Measurements from ENCODE around the gene ZNF787. TPM values are rescaled to one million over a fixed set of nuclear protein-coding genes. Genes with fewer than 3 reads are reported as not detected.

The ZNF787 gene
- total and polyA plus RNA-seq, 2 of the 8 experiments (the other 6 are each of a cell fraction or from before 2014, with no cell fraction given) = 19.7 to 56.0 TPM

GRCh38 chr19:56114778-56115110, 6.4 kb downstream of the ZNF787 start:
- Histone ChIP-seq H2BK12ac (ENCODE audit: low read depth, low read length) (no peak overlapping the region), H3K18ac (ENCODE audit: extremely low read depth, low read length) (peak overlapping the region; percentile 48; the same call in 1 of the 2 replicates), H3K4me3 (ENCODE audit: extremely low read depth in 1 of 4, insufficient read depth in 2 of 4, low read depth in 3 of 4, low read length in 4 of 4) (no peak overlapping the region), H3K36me3 (ENCODE audit: control insufficient read depth in 2 of 4, insufficient read depth in 4 of 4, low read length in 3 of 4) (0 out of 8 replicates have a peak, but pooled peaks cover 0 to 3% (median under 1%) of the 10 kb centered on the region in 4 experiments), H2BK20ac (ENCODE audit: low read length) (no peak overlapping the region), H3K14ac (ENCODE audit: insufficient read length) (no peak overlapping the region), H3K27ac (ENCODE audit: low read depth, low read length) (no peak overlapping the region), H4K5ac (ENCODE audit: insufficient read length, low read depth, low read length) (no peak overlapping the region), H3K23ac (ENCODE audit: insufficient read length) (no peak overlapping the region), H2AFZ (ENCODE audit: low read length) (no peak overlapping the region), H3K56ac (replicated peaks; ENCODE audit: insufficient read length, low read depth, low read length) (no peak overlapping the region), H3K9ac (replicated peaks in 1 of 4; ENCODE audit: extremely low read depth in 1 of 4, low read depth in 3 of 4, low read length in 3 of 4) (no peak overlapping the region; a peak in 1 of 7 replicates), H4K91ac (replicated peaks; ENCODE audit: insufficient read length, low read length) (no peak overlapping the region), H3K4me2 (ENCODE audit: insufficient read depth in 1 of 2, low read depth in 2 of 2, low read length in 2 of 2) (peak overlapping the region in 1 of 2 experiments; percentile 32; a peak in 1 of 4 replicates), H2BK120ac (replicated peaks; ENCODE audit: low read depth, low read length) (no peak overlapping the region), H3K79me1 (ENCODE audit: low read depth, low read length) (peaks cover 20% of the 10 kb centered on the region), H2AK5ac (ENCODE audit: low read depth, low read length) (no peak overlapping the region), H3K23me2 (ENCODE audit: low read depth, low read length) (no peaks in the 10 kb centered on the region), H4K8ac (ENCODE audit: extremely low read depth, insufficient read depth, low read length) (no peak overlapping the region), H3K4me1 (replicated peaks in 1 of 4; ENCODE audit: control insufficient read depth in 3 of 4, insufficient read depth in 4 of 4, low read length in 3 of 4) (peaks cover 6 to 46% (median 33%) of the 10 kb centered on the region in 4 experiments), H3K79me2 (ENCODE audit: control insufficient read depth in 1 of 2, insufficient read depth in 2 of 2, low read length in 2 of 2) (peaks cover 72 to 99% of the 10 kb centered on the region in 2 experiments), H4K20me1 (replicated peaks in 1 of 2; ENCODE audit: control insufficient read depth in 1 of 2, insufficient read depth in 2 of 2, low read length in 2 of 2) (peaks cover 45 to 52% of the 10 kb centered on the region in 2 experiments), H3K9me3 (ENCODE audit: insufficient read depth in 2 of 2, low read depth in 1 of 2, low read length in 1 of 2) (no peaks in the 10 kb centered on the region), H2BK15ac (ENCODE audit: low read length) (no peak overlapping the region), H3K4ac (replicated peaks; ENCODE audit: insufficient read length, low read depth, low read length) (no peak overlapping the region), H3K27me3 (replicated peaks in 1 of 4; ENCODE audit: control insufficient read depth in 3 of 4, extremely low read depth in 1 of 4, insufficient read depth in 3 of 4, low read length in 3 of 4) (no peaks in the 10 kb centered on the region), H2BK5ac (ENCODE audit: low read depth, low read length) (peak overlapping the region; percentile 66; the same call in 1 of the 2 replicates)
- FAIRE-seq (no peak), DNase-seq (ENCODE audit: low read depth in 1 of 2, low spot score in 2 of 2) (no peak)
- CTCF ChIA-PET (ENCODE audit: partially characterized antibody) = interaction anchor here (0.9 to 2.0 kb wide), 4 partner anchors 13 to 48 kb away, joined by 3 to 6 read pairs (median 3); no protein-coding TSS in a partner anchor
- TF ChIP-seq TCF12 (IDR thresholded peaks at IDR 0.05; ENCODE audit: low read depth, low read length) (no peak), POLR2A (IDR thresholded peaks at IDR 0.05; ENCODE audit: control extremely low read depth in 1 of 2, low read depth in 2 of 2, low read length in 2 of 2) (0 out of 3 replicates have a peak, but pooled peaks of 1 of the 2 experiments have one; percentile 4)
- 90% methylated on average over 10 of the region's 10 CpGs; no CpG with 5 or more reads in 1 of the 2 experiments for WGBS, 2 experiments (ENCODE audit: extremely low coverage in 1 of 2, insufficient coverage in 1 of 2, insufficient read length in 1 of 2, insufficient replicate concordance in 2 of 2, low coverage in 1 of 2, low lambda C conversion rate in 2 of 2, missing lambda C conversion rate in 1 of 2)
- POLR2A ChIA-PET (ENCODE audit: partially characterized antibody) = interaction anchor here (0.6 to 2.3 kb wide), 5 partner anchors 10 to 138 kb away, joined by 3 to 7 read pairs (median 3); no protein-coding TSS in a partner anchor

All from H1 (cell line).